ENCODE data around the gene RAB27A. TPM values are rescaled to one million over a fixed set of nuclear protein-coding genes. Genes with fewer than 3 reads are reported as not detected.

The RAB27A gene
- total RNA-seq (2021): 4.7 to 8.0 TPM (median 7.3 TPM) in 3 replicates
- percentile 48 among the genes with signal in this experiment for Bru-seq, nascent RNA
- long read RNA-seq, experiment 1, transcript RAB27A-201 (7 exons, 3,446 nt): major isoform, 6 of 15 reads
- long read RNA-seq, experiment 1, partial matches to known transcripts: 0 of 15 reads
- long read RNA-seq, experiment 1, other reads (novel, unspliced or antisense): 9 of 15 reads
- long read RNA-seq, experiment 2, partial matches to known transcripts: 1 of 14 reads
- long read RNA-seq, experiment 2, other reads (novel, unspliced or antisense): 9 of 14 reads
- long read RNA-seq, experiment 3, partial matches to known transcripts: 1 of 12 reads
- long read RNA-seq, experiment 3, other reads (novel, unspliced or antisense): 8 of 12 reads

DNA sequence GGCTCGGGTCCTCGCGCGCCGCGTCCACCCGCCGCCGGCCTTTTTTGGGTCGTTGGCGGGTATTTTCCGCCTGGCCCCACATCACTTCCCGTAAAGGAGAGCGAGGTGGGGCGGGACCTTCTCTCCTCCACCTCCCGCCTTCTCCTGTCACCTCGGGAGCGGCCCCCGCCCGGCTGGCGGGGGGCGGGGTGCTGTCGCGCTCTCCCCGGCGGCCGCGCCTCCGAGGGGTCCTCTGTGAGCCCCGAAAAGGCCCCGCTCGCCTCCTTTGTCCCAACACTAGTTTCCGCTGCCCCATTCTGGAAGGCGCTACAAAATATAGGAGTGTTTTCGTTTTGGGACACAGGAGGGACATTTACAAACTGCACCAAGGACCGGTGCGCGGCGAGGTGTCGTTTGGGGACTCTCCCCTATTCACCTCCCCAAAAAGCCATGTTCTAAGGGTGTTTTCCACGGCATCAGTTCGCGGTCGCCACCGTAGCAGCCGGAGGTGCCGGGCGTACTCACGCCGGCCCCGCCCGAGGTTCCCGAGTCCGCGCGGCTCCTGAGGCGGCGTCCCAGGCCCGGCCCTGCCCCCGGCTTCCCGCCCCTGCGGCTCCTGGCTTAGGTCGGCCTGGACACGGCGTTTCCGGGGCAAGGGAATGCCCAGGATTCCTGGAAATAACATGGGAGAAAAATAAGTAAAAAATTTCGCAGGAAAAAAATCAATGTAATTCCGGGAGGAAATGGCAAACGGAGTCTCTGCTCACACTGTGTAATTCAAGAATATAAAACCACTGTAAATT, at the start of gene RAB27A:
Gene RAB27A, minus strand, starts transcription at position 68 of the 782 bp plus-strand sequence. CDS start 54,879 bp downstream, outside the sequence.
- Mint-ChIP-seq H3K36me3 (no peaks in the 10 kb centered on the region), H3K27ac (peak within 1 kb of the TSS; percentile 50; the same call in 1 of the 2 replicates), H3K4me3 (peak within 1 kb of the TSS; percentile 75), H3K27me3 (ENCODE audit: low read depth) (peaks cover 11% of the 10 kb centered on the region; the same call in 1 of the 2 replicates), H3K9me3 (no peaks in the 10 kb centered on the region), H3K4me1 (peaks cover 11% of the 10 kb centered on the region)
- DNase-seq (ENCODE audit: low spot score): peak; percentile 81
- CTCF ChIA-PET: interaction anchor here (1.3 to 2.1 kb wide), 3 partner anchors 72 to 150 kb away, joined by 7 to 13 read pairs (median 8); partner anchors contain the start of genes CCPG1 and PIERCE2
- ATAC-seq: peak; percentile 87
- no peak; the same call in 1 of the 2 replicates for TF ChIP-seq GABPB1 (CRISPR knock-in tag; IDR thresholded peaks at IDR 0.05)
- TF ChIP-seq HMGXB4 (CRISPR knock-in tag; IDR thresholded peaks at IDR 0.05): 0 out of 2 replicates have a peak, but pooled peaks have one; percentile 3
- POLR2A ChIA-PET: no interaction called here

GRCh38 chr15:55337160-55337559, 47.5 kb upstream of the RAB27A start:
- no peak for DNase-seq (ENCODE audit: low spot score)
- H3K4me3 Mint-ChIP-seq: no peak overlapping the region
- H3K27me3 Mint-ChIP-seq (ENCODE audit: low read depth): no peaks in the 10 kb centered on the region
- CTCF ChIA-PET: no interaction called here
- H3K36me3 Mint-ChIP-seq: no peaks in the 10 kb centered on the region
- H3K9me3 Mint-ChIP-seq: no peaks in the 10 kb centered on the region
- no peaks in the 10 kb centered on the region for H3K4me1 Mint-ChIP-seq
- POLR2A ChIA-PET: no interaction called here
- TF ChIP-seq GABPB1 (CRISPR knock-in tag; IDR thresholded peaks at IDR 0.05) (no peak), GRHL2 (CRISPR knock-in tag; IDR thresholded peaks at IDR 0.05; ENCODE audit: insufficient replicate concordance, severe bottlenecking) (no peak), SMAD4 (CRISPR knock-in tag; IDR thresholded peaks at IDR 0.05) (no peak), CTCF (IDR thresholded peaks at IDR 0.05) (no peak), EMX1 (CRISPR knock-in tag; IDR thresholded peaks at IDR 0.05) (no peak), CREM (CRISPR knock-in tag; IDR thresholded peaks at IDR 0.05) (no peak), PRRX2 (CRISPR knock-in tag; IDR thresholded peaks at IDR 0.05) (no peak), MXD4 (CRISPR knock-in tag; IDR thresholded peaks at IDR 0.05; ENCODE audit: borderline replicate concordance) (no peak)
- no peak overlapping the region for H3K27ac Mint-ChIP-seq
- ATAC-seq: no peak

DNA sequence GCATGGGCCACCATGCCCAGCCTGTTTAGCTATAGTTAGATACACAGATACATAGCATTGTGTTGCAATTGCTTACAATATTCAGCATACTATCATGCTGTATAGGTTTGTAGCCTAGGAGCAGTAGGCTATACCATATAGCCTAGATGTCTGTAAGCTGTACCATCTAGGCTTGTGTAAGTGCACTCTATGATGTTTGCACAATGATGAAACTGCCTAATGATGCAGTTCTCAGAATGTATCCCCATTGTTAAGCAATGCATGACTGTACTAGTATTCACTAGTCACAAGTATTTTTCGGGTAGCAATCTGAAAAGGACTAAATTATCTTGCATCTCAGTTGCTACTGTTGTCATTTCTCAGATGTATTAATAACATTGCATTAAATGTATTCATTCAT, 45.4 kb upstream of the RAB27A start:
- ChIA-PET POLR2A (no interaction called here), CTCF (no interaction called here)
- no peak overlapping the region for H3K4me3 Mint-ChIP-seq
- H3K4me1 Mint-ChIP-seq: no peaks in the 10 kb centered on the region
- no peaks in the 10 kb centered on the region for H3K9me3 Mint-ChIP-seq
- H3K27ac Mint-ChIP-seq: no peak overlapping the region
- no peaks in the 10 kb centered on the region for H3K27me3 Mint-ChIP-seq (ENCODE audit: low read depth)
- ATAC-seq: no peak
- H3K36me3 Mint-ChIP-seq: no peaks in the 10 kb centered on the region
- DNase-seq (ENCODE audit: low spot score): no peak
- no peak for TF ChIP-seq PRDM15 (CRISPR knock-in tag; IDR thresholded peaks at IDR 0.05)
- TF ChIP-seq AFF4 (CRISPR knock-in tag; IDR thresholded peaks at IDR 0.05; ENCODE audit: borderline replicate concordance): no peak
- TF ChIP-seq GTF2I (CRISPR knock-in tag; conservative IDR thresholded peaks at IDR 0.05): no peak
- TF ChIP-seq NR1H2 (CRISPR knock-in tag; IDR thresholded peaks at IDR 0.05): no peak
- no peak for TF ChIP-seq ZNF671 (CRISPR knock-in tag; IDR thresholded peaks at IDR 0.05)
- TF ChIP-seq, protein P1, sequence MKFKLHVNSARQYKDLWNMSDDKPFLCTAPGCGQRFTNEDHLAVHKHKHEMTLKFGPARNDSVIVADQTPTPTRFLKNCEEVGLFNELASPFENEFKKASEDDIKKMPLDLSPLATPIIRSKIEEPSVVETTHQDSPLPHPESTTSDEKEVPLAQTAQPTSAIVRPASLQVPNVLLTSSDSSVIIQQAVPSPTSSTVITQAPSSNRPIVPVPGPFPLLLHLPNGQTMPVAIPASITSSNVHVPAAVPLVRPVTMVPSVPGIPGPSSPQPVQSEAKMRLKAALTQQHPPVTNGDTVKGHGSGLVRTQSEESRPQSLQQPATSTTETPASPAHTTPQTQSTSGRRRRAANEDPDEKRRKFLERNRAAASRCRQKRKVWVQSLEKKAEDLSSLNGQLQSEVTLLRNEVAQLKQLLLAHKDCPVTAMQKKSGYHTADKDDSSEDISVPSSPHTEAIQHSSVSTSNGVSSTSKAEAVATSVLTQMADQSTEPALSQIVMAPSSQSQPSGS (CRISPR knock-in tag; IDR thresholded peaks at IDR 0.05; ENCODE audit: borderline replicate concordance, low read depth): no peak
- TF ChIP-seq IRF2 (CRISPR knock-in tag; IDR thresholded peaks at IDR 0.05; ENCODE audit: borderline replicate concordance, low read depth): no peak
- no peak for TF ChIP-seq NR3C1 (CRISPR knock-in tag; conservative IDR thresholded peaks at IDR 0.05; ENCODE audit: low read depth)
